Measurements from ENCODE around the gene SGPL1. TPM values are rescaled to one million over a fixed set of nuclear protein-coding genes. Genes with fewer than 3 reads are reported as not detected.

Gene SGPL1
- total RNA-seq, 2 experiments from 2014 or later = 15.1 to 16.9 TPM

- TF ChIP-seq CTCF (IDR thresholded peaks at IDR 0.05) = no peak
- peaks cover 0 to 2% of the 10 kb centered on the region in 2 experiments for H3K27me3 ChIP-seq (ENCODE audit: control insufficient read depth in 1 of 2, insufficient read depth in 2 of 2, low read length in 2 of 2)
- CTCF ChIA-PET = no interaction called here
- no peaks in the 10 kb centered on the region for H3K4me1 Mint-ChIP-seq (ENCODE audit: low read depth)
- intact Hi-C loops (cut with DNase I, micrococcal nuclease) = no loop called here
- POLR2A ChIA-PET = no interaction called here
- no peaks in the 10 kb centered on the region for H3K9me3 Mint-ChIP-seq
- H3K4me3 Mint-ChIP-seq = no peak overlapping the region
- ATAC-seq (ENCODE audit: poor library complexity) (no peak), DNase-seq (no peak)
- peaks cover 10% of the 10 kb centered on the region for H3K27me3 Mint-ChIP-seq
- no peaks in the 10 kb centered on the region for H3K4me1 ChIP-seq (ENCODE audit: insufficient read depth, low read length)
- no peak overlapping the region for H3K27ac ChIP-seq (ENCODE audit: low read depth in 1 of 2, low read length in 2 of 2)
- no peak overlapping the region for H3K27ac Mint-ChIP-seq
- peaks cover 0 to 26% of the 10 kb centered on the region in 2 experiments for H3K9me3 ChIP-seq (ENCODE audit: control insufficient read depth in 1 of 2, insufficient read depth in 1 of 2, low read length in 2 of 2)
- no peaks in the 10 kb centered on the region for H3K36me3 ChIP-seq (ENCODE audit: insufficient read depth, low read length)
- H3K4me3 ChIP-seq (ENCODE audit: low read length) = no peak overlapping the region
- H3K36me3 Mint-ChIP-seq (ENCODE audit: low read depth) = no peaks in the 10 kb centered on the region
Measured at GRCh38 chr10:70914316-70914864, 98.6 kb downstream of the SGPL1 start.

GRCh38 chr10:70915206-70915605 is 99.5 kb downstream of the SGPL1 start:
- Histone ChIP-seq H3K27ac (ENCODE audit: low read depth in 1 of 2, low read length in 2 of 2) (no peak overlapping the region), H3K27me3 (ENCODE audit: control insufficient read depth in 1 of 2, insufficient read depth in 2 of 2, low read length in 2 of 2) (peaks cover 0 to 4% of the 10 kb centered on the region in 2 experiments), H3K4me3 (ENCODE audit: low read length) (no peak overlapping the region), H3K4me1 (ENCODE audit: insufficient read depth, low read length) (no peaks in the 10 kb centered on the region), H3K36me3 (ENCODE audit: insufficient read depth, low read length) (no peaks in the 10 kb centered on the region), H3K9me3 (ENCODE audit: control insufficient read depth in 1 of 2, insufficient read depth in 1 of 2, low read length in 2 of 2) (peaks cover 0 to 26% of the 10 kb centered on the region in 2 experiments)
- H3K27me3 Mint-ChIP-seq = peaks cover 10% of the 10 kb centered on the region
- H3K27ac Mint-ChIP-seq = no peak overlapping the region
- no peaks in the 10 kb centered on the region for H3K36me3 Mint-ChIP-seq (ENCODE audit: low read depth)
- ATAC-seq (ENCODE audit: poor library complexity) (no peak), DNase-seq (no peak)
- no peak for TF ChIP-seq CTCF (IDR thresholded peaks at IDR 0.05)
- no peak overlapping the region for H3K4me3 Mint-ChIP-seq
- H3K9me3 Mint-ChIP-seq = no peaks in the 10 kb centered on the region
- CTCF ChIA-PET = no interaction called here
- H3K4me1 Mint-ChIP-seq (ENCODE audit: low read depth) = no peaks in the 10 kb centered on the region
- intact Hi-C loops (cut with DNase I, micrococcal nuclease) = no loop called here
- POLR2A ChIA-PET = no interaction called here

DNA sequence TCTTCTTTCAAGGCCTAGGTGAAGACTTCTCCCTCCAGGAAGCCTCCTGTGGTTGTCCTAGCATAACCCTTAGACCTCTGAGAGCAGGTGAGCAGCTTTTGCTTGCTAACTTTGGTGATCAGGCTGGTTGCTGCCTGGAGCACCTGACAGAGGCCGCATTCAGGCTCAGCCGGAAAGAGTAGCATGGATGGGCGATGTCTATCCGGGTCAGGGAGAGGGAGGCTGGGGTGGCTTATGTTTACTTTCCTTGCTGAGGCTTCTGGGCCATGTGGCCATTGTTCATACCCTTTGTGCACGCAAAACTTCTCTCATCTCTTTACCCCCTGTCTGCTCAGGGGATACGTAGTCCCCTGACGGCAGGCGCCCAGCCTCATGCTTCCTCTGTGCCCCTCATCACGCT is 100.1 kb downstream of the SGPL1 start:
- Histone ChIP-seq H3K4me3 (ENCODE audit: low read length) (no peak overlapping the region), H3K27ac (ENCODE audit: low read depth in 1 of 2, low read length in 2 of 2) (no peak overlapping the region), H3K36me3 (ENCODE audit: insufficient read depth, low read length) (no peaks in the 10 kb centered on the region), H3K4me1 (ENCODE audit: insufficient read depth, low read length) (no peaks in the 10 kb centered on the region), H3K9me3 (ENCODE audit: control insufficient read depth in 1 of 2, insufficient read depth in 1 of 2, low read length in 2 of 2) (peaks cover 0 to 22% of the 10 kb centered on the region in 2 experiments), H3K27me3 (ENCODE audit: control insufficient read depth in 1 of 2, insufficient read depth in 2 of 2, low read length in 2 of 2) (peaks cover 2 to 4% of the 10 kb centered on the region in 2 experiments)
- no peak overlapping the region for H3K27ac Mint-ChIP-seq
- TF ChIP-seq CTCF (IDR thresholded peaks at IDR 0.05) = no peak
- DNase-seq (no peak), ATAC-seq (ENCODE audit: poor library complexity) (no peak)
- no peaks in the 10 kb centered on the region for H3K36me3 Mint-ChIP-seq (ENCODE audit: low read depth)
- peaks cover 12% of the 10 kb centered on the region for H3K27me3 Mint-ChIP-seq
- intact Hi-C loops (cut with DNase I, micrococcal nuclease) = no loop called here
- no peaks in the 10 kb centered on the region for H3K4me1 Mint-ChIP-seq (ENCODE audit: low read depth)
- ChIA-PET CTCF (no interaction called here), POLR2A (no interaction called here)
- H3K4me3 Mint-ChIP-seq = no peak overlapping the region
- no peaks in the 10 kb centered on the region for H3K9me3 Mint-ChIP-seq
